ENCODE data around the gene CTTNBP2.

GRCh38 chr7:117856196-117856595 lies 17.0 kb downstream of the CTTNBP2 start:
- TF ChIP-seq CTCF (IDR thresholded peaks at IDR 0.05) (no peak), POLR2A (IDR thresholded peaks at IDR 0.05) (no peak)
